ENCODE data around the gene KCNMA1. TPM values are rescaled to one million over a fixed set of nuclear protein-coding genes. Genes with fewer than 3 reads are reported as not detected.

Gene KCNMA1
- total RNA-seq, 1 experiment from 2014 or later: 0.49 TPM

DNA sequence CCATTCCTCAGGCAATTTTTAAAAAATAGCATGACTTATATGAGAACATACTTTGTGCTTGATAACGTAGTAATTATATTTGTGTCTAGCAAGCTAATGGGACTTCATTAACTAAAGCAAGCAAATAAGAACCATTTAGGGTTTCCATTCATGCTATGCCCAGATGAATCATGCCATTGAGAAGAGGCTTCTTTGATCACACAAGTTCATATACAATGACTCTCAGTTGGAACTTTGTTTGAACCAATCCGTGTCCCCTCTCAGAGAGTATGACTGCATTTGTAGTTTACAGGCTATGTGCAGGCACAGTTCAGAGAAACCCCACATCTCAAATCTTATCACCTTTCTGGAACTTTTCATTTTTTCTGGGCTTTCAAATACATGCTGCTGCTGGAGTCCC lies 614.2 kb downstream of the KCNMA1 start:
- Histone ChIP-seq H4K20me1 (ENCODE audit: insufficient read depth) (no peaks in the 10 kb centered on the region), H2AFZ (ENCODE audit: low read depth, low read length, poor library complexity, severe bottlenecking) (no peak overlapping the region), H3K9me3 (ENCODE audit: control insufficient read depth in 1 of 2, insufficient read depth in 1 of 2, low read depth in 1 of 2, low read length in 2 of 2) (no peaks in the 10 kb centered on the region), H3K36me3 (ENCODE audit: control insufficient read depth in 1 of 2, insufficient read depth in 2 of 2, low read length in 2 of 2) (no peaks in the 10 kb centered on the region), H3K27me3 (ENCODE audit: insufficient read depth, low read length) (peaks cover 42% of the 10 kb centered on the region; the same call in 1 of the 2 replicates), H3K79me2 (ENCODE audit: insufficient read depth, low read length) (no peaks in the 10 kb centered on the region), H3K27ac (ENCODE audit: low read depth, low read length) (no peak overlapping the region), H3K4me3 (replicated peaks in 1 of 2; ENCODE audit: low read depth in 1 of 2, low read length in 2 of 2) (no peak overlapping the region), H3K4me2 (ENCODE audit: low read length) (no peak overlapping the region), H3K4me1 (ENCODE audit: control insufficient read depth in 1 of 2, insufficient read depth in 2 of 2, low read length in 2 of 2) (no peaks in the 10 kb centered on the region), H3K9me2 (ENCODE audit: insufficient read depth) (no peaks in the 10 kb centered on the region), H3K9ac (ENCODE audit: low read length) (no peak overlapping the region)
- no peak for TF ChIP-seq RAD21 (IDR thresholded peaks at IDR 0.05; ENCODE audit: low read depth)
- no peak for TF ChIP-seq ELF1 (IDR thresholded peaks at IDR 0.05; ENCODE audit: borderline replicate concordance, low read depth)
- no peak for TF ChIP-seq ATF3 (IDR thresholded peaks at IDR 0.05)
- no peak for TF ChIP-seq SIN3A (IDR thresholded peaks at IDR 0.05; ENCODE audit: low read depth)
- no peak for TF ChIP-seq YY1 (IDR thresholded peaks at IDR 0.05; ENCODE audit: extremely low read depth, insufficient replicate concordance, low read depth, low read length)
- TF ChIP-seq ZFX (IDR thresholded peaks at IDR 0.05): no peak
- no peak for TF ChIP-seq CTCF (IDR thresholded peaks at IDR 0.05 in 2 of 3, conservative IDR thresholded peaks at IDR 0.05 in 1 of 3; ENCODE audit: borderline replicate concordance in 1 of 3, insufficient read depth in 1 of 3, low read depth in 2 of 3, low read length in 2 of 3)
- TF ChIP-seq CEBPB (IDR thresholded peaks at IDR 0.05; ENCODE audit: low read depth): no peak
- no peak for TF ChIP-seq EZH2 (IDR thresholded peaks at IDR 0.05)
- TF ChIP-seq ZBTB33 (IDR thresholded peaks at IDR 0.05; ENCODE audit: extremely low read depth, insufficient replicate concordance, low read length): no peak
- TF ChIP-seq EGR1 (IDR thresholded peaks at IDR 0.05; ENCODE audit: low read depth): no peak
- TF ChIP-seq, protein P1, sequence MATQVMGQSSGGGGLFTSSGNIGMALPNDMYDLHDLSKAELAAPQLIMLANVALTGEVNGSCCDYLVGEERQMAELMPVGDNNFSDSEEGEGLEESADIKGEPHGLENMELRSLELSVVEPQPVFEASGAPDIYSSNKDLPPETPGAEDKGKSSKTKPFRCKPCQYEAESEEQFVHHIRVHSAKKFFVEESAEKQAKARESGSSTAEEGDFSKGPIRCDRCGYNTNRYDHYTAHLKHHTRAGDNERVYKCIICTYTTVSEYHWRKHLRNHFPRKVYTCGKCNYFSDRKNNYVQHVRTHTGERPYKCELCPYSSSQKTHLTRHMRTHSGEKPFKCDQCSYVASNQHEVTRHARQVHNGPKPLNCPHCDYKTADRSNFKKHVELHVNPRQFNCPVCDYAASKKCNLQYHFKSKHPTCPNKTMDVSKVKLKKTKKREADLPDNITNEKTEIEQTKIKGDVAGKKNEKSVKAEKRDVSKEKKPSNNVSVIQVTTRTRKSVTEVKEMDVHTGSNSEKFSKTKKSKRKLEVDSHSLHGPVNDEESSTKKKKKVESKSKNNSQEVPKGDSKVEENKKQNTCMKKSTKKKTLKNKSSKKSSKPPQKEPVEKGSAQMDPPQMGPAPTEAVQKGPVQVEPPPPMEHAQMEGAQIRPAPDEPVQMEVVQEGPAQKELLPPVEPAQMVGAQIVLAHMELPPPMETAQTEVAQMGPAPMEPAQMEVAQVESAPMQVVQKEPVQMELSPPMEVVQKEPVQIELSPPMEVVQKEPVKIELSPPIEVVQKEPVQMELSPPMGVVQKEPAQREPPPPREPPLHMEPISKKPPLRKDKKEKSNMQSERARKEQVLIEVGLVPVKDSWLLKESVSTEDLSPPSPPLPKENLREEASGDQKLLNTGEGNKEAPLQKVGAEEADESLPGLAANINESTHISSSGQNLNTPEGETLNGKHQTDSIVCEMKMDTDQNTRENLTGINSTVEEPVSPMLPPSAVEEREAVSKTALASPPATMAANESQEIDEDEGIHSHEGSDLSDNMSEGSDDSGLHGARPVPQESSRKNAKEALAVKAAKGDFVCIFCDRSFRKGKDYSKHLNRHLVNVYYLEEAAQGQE (IDR thresholded peaks at IDR 0.05; ENCODE audit: low read depth): no peak
- no peak for TF ChIP-seq ZNF274 (IDR thresholded peaks at IDR 0.05; ENCODE audit: low read depth, low read length)
- intact Hi-C loops (cut with micrococcal nuclease): no loop called here
- no peak for DNase-seq (ENCODE audit: low read depth, low spot score)
- ChIA-PET RAD21 (ENCODE audit: low non-redundant PET in 1 of 2, low total read pairs in 2 of 2, uncharacterized antibody in 2 of 2, unreplicated experiment in 2 of 2) (no interaction called here), POLR2A (no interaction called here), CTCF (no interaction called here)
- BruUV-seq (replicated peaks): no TSS peak
- ATAC-seq: no peak

All from HCT116 (cell line).